Vagina (tissue), 2 donors: ENCODE data around the gene CST4. TPM values are rescaled to one million over a fixed set of nuclear protein-coding genes. Genes with fewer than 3 reads are reported as not detected.

ENCODE experiments used
- DNase-seq, 2 donors: peaks; one replicate each; pipeline ENCODE4 v3.0.0-alpha.2; 2017; ENCODE audit errors: extremely low spot score in 2 of 2
- H3K27ac ChIP-seq: fragments of 200-600 bp; sonication (generic); one replicate; pipeline ENCODE4 v1.5.1; 2019
- H3K27me3 ChIP-seq: fragments of 200-600 bp; sonication (generic); one replicate; pipeline ENCODE4 v1.5.1; 2019
- H3K36me3 ChIP-seq, 2 donors: fragments of 200-600 bp; sonication (generic); one replicate each; pipeline ENCODE4 v1.5.1; 2017 to 2019
- H3K4me1 ChIP-seq: fragments of 200-600 bp; sonication (generic); one replicate; pipeline ENCODE4 v1.5.1; 2019
- H3K4me3 ChIP-seq, 2 donors: fragments of 200-600 bp; sonication (generic); 1 replicate in 1 of 2; 2 replicates in 1 of 2; pipeline ENCODE4 v1.5.1; 2016 to 2019
- H3K9me3 ChIP-seq: fragments of 200-600 bp; sonication (generic); one replicate; pipeline ENCODE4 v1.5.1; 2019
- POLR2A ChIP-seq, 2 donors: fragments of 450-650 bp; IDR thresholded peaks; one replicate each; pipeline ENCODE4 v1.6.1; 2017; ENCODE audit warnings: antibody characterized with exemption in 2 of 2, mild to moderate bottlenecking in 2 of 2, moderate library complexity in 2 of 2
- POLR2AphosphoS5 ChIP-seq, 2 donors: sonication (generic); formaldehyde crosslinking; IDR thresholded peaks; one replicate each; pipeline ENCODE4 v1.9.0; 2017; ENCODE audit warnings: antibody characterized with exemption in 2 of 2, mild to moderate bottlenecking in 2 of 2, low read depth in 1 of 2; ENCODE audit not compliant: insufficient read depth in 1 of 2
- intact Hi-C: fragments of 100-400 bp; cut with DNase I; formaldehyde crosslinking; loops from one replicate; pipeline ENCODE4 v1.15.1; 2023
- total RNA-seq: library from RNA; depleted of rRNA; stranded (reverse); fragments of >200 nt; gene quantifications from one replicate; pipeline ENCODE4 v1.2.3, GENCODE V29; 2016
- TF ChIP-seq, protein P1 (sequence below), 3 experiments: fragments of 450-650 bp in 2 of 3; fragments of 200-600 bp in 1 of 3; sonication (generic) in 1 of 3; IDR thresholded peaks; one replicate each; pipeline ENCODE4 v1.5.1; 2017 to 2019; ENCODE audit warnings: antibody characterized with exemption in 3 of 3, mild to moderate bottlenecking in 2 of 3, moderate library complexity in 2 of 3

CST4 gene
- total RNA-seq, 1 donor from 2014 or later, result not detected

DNA sequence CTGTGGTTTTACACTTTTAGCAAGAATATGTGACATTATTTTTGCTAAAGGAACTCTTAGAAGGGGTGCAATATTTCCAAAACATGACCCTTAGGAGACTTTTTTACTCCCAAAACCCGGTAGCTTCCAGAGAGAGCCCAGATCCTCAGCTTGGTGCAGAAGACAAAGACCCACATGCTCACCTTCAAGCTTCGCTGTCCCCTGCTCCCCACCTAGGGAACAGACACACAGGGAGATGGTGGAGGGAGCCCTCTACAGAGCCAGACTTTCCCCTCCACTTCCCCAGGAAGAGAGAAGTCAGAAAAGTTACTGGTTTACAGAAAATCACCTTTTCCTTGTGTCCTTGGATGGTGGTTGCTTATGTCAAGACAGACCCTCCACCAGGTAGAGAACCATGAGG, 5.0 kb downstream of the CST4 start:
- H3K4me1 ChIP-seq, result no peaks in the 10 kb centered on the region
- H3K9me3 ChIP-seq, result no peaks in the 10 kb centered on the region
- intact Hi-C loops, result no loop called here
- H3K27me3 ChIP-seq, result no peaks in the 10 kb centered on the region
- no peak overlapping the region for H3K27ac ChIP-seq
- no peak overlapping the region for H3K4me3 ChIP-seq
- TF ChIP-seq POLR2AphosphoS5 (IDR thresholded peaks at IDR 0.05; ENCODE audit: insufficient read depth in 1 of 2, low read depth in 1 of 2) (no peak), POLR2A (IDR thresholded peaks at IDR 0.05) (no peak)
- TF ChIP-seq, protein P1, sequence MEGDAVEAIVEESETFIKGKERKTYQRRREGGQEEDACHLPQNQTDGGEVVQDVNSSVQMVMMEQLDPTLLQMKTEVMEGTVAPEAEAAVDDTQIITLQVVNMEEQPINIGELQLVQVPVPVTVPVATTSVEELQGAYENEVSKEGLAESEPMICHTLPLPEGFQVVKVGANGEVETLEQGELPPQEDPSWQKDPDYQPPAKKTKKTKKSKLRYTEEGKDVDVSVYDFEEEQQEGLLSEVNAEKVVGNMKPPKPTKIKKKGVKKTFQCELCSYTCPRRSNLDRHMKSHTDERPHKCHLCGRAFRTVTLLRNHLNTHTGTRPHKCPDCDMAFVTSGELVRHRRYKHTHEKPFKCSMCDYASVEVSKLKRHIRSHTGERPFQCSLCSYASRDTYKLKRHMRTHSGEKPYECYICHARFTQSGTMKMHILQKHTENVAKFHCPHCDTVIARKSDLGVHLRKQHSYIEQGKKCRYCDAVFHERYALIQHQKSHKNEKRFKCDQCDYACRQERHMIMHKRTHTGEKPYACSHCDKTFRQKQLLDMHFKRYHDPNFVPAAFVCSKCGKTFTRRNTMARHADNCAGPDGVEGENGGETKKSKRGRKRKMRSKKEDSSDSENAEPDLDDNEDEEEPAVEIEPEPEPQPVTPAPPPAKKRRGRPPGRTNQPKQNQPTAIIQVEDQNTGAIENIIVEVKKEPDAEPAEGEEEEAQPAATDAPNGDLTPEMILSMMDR (IDR thresholded peaks at IDR 0.05), result no peak
- no peaks in the 10 kb centered on the region for H3K36me3 ChIP-seq
- DNase-seq, result peak in 1 of 2 donors; percentile 74

DNA sequence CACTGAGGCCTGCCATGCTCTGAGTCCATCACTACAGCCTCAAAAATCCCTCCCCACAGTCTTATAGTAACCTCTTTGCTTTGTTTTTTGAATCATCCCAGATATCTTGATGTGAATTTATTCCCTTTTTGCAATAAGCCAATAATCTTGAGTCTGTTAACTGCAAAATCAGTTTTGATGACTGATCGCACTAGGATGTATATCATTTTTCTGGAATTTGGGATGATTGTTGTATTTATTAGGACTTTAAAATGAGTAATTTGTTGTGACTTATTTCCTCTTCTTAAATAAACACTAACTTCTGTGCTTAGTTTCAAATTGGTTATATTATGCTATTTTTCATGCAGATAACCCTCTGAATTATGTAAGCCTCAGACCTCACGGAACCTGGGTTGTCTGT, 5.6 kb downstream of the CST4 start:
- H3K4me3 ChIP-seq, result no peak overlapping the region
- H3K27me3 ChIP-seq, result no peaks in the 10 kb centered on the region
- intact Hi-C loops, result no loop called here
- no peaks in the 10 kb centered on the region for H3K4me1 ChIP-seq
- no peak for DNase-seq
- TF ChIP-seq POLR2AphosphoS5 (IDR thresholded peaks at IDR 0.05; ENCODE audit: insufficient read depth in 1 of 2, low read depth in 1 of 2), result no peak
- no peak for TF ChIP-seq POLR2A (IDR thresholded peaks at IDR 0.05)
- TF ChIP-seq, protein P1 (IDR thresholded peaks at IDR 0.05), result no peak
- H3K9me3 ChIP-seq, result no peaks in the 10 kb centered on the region
- H3K36me3 ChIP-seq, result no peaks in the 10 kb centered on the region
- H3K27ac ChIP-seq, result no peak overlapping the region

DNA sequence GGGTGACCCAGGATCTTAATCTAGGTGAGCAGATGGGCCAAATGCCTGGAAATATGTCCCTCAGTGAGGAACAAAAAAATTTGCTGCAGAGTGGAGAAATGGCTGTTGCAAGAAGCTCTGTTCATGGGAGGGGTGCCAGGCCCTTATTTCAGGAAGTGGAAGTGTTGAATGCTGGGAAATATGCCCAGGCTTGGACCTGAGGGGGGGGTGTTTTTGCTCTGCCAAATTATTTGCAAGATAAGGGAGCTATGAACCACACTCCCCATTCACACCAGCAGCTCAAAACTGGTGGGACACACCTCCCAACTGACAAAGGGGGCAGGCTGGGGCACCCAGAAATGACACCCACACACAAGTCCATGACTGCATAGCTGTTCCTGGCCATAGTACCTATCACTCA, 8.7 kb downstream of the CST4 start:
- intact Hi-C loops, result no loop called here
- Histone ChIP-seq H3K9me3 (no peaks in the 10 kb centered on the region), H3K4me3 (no peak overlapping the region), H3K27ac (no peak overlapping the region), H3K4me1 (no peaks in the 10 kb centered on the region), H3K36me3 (no peaks in the 10 kb centered on the region), H3K27me3 (no peaks in the 10 kb centered on the region)
- no peak for TF ChIP-seq POLR2A (IDR thresholded peaks at IDR 0.05)
- TF ChIP-seq POLR2AphosphoS5 (IDR thresholded peaks at IDR 0.05; ENCODE audit: insufficient read depth in 1 of 2, low read depth in 1 of 2), result no peak
- TF ChIP-seq, protein P1 (IDR thresholded peaks at IDR 0.05), result no peak
- peak; percentile 34 to 70 for DNase-seq

DNA sequence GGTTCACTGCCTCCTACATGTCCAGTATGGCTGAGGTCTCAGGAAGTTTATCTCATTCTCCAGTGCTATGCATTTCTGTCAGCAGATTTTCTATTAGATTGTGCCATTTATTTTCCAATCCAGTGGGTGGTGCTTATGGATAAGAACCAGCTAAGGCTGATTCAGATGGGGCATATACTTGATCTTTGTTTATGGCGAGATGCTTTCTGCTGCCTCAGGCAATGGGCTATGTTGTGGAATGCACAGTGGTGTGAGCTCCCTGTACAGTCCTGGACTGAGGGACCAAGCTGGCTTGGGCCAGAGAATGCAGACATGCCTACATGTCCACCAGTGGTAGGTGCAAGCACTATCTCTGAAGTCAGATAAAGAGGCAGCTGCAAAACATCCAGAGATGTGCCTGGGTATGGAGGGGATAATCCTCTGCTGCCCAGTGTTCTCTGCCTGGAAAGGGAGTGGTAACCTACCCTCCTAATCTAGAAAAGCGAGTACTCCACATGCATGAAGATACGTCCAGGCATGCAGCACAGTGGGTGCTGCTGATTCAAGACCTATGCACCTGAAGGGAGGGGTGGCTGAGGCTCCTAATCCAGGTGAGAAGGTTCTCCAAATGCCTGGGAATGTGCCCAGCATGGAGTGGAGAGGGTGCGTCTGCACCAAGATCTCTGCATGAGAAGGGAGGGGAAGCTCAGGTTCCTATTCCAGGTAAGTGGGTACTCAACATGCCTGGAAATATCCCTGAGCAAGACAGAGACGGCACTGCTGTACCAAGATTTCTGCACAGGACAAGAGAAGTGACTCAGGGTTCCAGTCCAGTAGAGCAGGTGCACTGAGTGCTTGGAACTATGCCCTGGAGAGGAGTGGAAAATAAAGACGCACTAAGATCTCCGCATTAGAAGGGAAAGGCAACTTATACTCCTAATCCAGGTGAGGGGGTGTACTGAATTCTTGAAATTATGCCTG, 9.4 kb downstream of the CST4 start:
- H3K27me3 ChIP-seq, result no peaks in the 10 kb centered on the region
- no peaks in the 10 kb centered on the region for H3K4me1 ChIP-seq
- peak in 1 of 2 donors; percentile 64 for DNase-seq
- no peaks in the 10 kb centered on the region for H3K36me3 ChIP-seq
- TF ChIP-seq POLR2AphosphoS5 (IDR thresholded peaks at IDR 0.05; ENCODE audit: insufficient read depth in 1 of 2, low read depth in 1 of 2) (no peak), POLR2A (IDR thresholded peaks at IDR 0.05) (no peak)
- TF ChIP-seq, protein P1 (IDR thresholded peaks at IDR 0.05), result no peak
- H3K4me3 ChIP-seq, result no peak overlapping the region
- H3K27ac ChIP-seq, result no peak overlapping the region
- no peaks in the 10 kb centered on the region for H3K9me3 ChIP-seq
- intact Hi-C loops, result no loop called here

DNA sequence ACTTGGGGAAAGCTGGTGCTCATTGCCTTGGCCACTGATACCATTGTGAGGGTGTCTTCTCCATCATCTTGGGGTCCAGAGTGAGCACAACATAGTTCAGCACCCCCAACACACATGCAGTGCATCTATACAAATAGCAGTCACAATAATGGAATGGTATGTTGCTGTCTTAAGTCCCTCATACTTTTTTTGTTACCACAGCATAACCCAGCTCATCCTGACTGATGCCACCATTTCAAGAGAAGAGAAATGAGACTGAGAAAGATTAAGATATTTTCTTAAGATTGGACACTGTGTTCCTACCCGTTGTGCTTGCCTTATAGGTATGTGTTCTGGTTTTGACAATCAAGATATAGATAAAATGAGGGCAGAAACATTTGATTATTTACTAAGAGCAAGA, 15.6 kb downstream of the CST4 start:
- H3K4me3 ChIP-seq, result no peak overlapping the region
- H3K4me1 ChIP-seq, result no peaks in the 10 kb centered on the region
- H3K36me3 ChIP-seq, result no peaks in the 10 kb centered on the region
- intact Hi-C loops, result no loop called here
- DNase-seq, result no peak
- H3K27ac ChIP-seq, result no peak overlapping the region
- H3K9me3 ChIP-seq, result no peaks in the 10 kb centered on the region
- TF ChIP-seq, protein P1 (IDR thresholded peaks at IDR 0.05), result no peak
- TF ChIP-seq POLR2A (IDR thresholded peaks at IDR 0.05) (no peak), POLR2AphosphoS5 (IDR thresholded peaks at IDR 0.05; ENCODE audit: insufficient read depth in 1 of 2, low read depth in 1 of 2) (no peak)
- H3K27me3 ChIP-seq, result no peaks in the 10 kb centered on the region
